TTC549 (cell line): Measurements from ENCODE around the gene GGT6.

Experiments
- FAIRE-seq: peaks from 2 replicates; lab custom pipeline; 2012; peaks lifted over from hg19 to GRCh38; lab: Jason Lieb, UNC

Gene GGT6

DNA sequence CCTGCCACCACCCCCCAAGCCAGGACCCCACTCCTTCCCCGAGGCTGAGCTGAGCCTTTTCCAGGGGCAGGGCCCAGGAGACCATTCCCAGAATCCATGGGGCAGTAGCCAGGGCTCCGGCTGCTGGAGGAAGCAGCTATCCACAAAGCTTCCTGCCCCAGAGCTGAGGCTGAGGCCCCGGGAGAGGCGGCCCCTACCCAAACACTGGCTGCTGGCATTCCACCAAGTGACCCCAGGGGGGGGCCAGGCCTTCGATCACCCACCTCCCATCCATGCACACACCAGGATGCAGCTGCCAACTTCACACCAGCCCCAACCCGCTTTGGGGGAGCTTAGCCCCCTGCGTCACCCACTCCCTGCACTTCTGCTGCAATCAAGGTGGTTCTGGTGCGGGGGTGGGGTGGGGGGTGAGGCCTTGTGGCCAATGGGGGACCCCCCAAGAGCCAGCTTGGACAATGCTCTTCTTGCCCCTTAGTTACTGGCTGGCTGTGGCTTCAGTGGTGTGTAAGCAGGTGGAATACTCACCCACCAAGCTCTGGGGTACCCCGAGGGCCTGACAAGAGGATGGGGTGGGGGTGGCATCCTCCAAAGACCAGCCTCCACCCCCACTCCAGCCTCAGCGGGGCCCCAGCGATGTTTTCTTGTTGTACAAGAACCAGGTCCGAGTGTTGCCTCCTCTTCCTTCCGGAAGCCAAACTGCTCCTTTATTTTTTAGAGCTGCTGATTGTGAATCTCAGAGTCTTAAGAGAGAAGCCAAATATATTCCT, 22.0 kb downstream of the GGT6 start:
- FAIRE-seq, result no peak

DNA sequence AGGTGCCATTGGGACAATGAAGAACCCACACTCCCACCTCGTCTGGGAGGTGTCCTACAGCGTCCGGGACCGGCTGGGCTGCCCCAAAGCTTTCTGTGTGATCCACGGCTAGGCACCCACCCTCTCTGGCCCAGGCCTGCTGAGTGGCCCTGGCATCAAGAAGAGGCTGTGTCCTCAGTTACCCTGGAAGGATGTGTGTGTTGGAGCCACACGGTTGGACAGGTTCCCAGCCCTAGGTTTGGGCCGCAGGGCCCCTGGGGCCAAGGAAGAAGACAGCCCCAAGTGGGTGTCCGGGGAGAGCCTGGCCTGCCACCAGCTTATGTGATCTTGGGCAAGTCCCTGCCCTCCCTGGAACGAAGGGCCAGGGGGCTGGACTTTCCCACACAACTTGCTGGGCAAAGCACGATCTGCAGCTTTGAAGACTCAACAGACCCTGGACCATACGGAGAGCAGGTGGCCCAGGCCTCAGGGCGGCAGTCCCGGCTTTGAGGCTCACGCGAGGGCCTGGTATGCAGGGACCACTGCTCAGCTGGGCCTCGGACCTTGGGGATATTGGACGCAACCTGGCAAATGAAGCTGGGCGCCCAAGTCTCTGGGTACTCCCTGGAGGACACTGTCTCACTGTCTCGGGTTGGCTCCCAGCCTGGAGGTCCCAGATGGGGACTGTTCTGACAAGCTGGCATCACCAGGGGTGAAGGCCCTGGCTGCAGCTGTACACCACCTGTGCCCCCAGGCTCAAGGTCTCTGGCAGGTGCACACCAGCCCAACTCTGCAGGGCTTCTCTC, 22.7 kb downstream of the GGT6 start:
- no peak for FAIRE-seq

DNA sequence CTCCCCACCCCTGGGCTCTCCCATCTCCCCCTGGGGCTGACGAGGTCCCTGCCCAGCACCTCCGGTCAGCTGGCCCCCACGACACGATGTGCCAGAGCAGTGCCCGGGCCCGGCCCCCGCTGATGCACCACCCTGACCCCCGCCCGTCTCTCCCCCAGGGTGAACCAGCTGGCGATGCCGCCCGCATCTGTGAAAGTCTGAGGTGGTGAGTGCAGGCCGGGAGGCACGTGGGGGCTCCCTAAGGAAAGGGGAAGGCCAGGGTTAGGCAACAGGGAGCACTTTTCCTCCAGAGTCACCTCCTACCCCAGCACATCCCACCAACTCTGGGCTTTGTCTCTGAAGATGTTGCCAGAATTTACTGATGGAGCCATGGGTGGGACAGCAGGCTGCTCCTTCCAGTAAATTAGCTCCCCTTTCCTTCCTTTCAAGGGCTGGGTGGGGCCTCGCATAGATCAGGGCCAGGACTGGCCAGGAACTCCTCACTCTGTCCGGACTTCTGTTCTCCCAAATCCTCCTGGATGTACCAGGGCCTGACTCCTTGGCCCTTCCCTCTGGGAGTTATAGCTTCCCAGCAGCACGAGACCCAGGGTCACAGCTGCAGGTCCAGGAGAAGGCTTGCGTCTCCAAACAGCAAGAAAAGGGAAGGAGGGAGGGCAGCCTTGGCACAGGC, 23.5 kb downstream of the GGT6 start:
- FAIRE-seq, result no peak

DNA sequence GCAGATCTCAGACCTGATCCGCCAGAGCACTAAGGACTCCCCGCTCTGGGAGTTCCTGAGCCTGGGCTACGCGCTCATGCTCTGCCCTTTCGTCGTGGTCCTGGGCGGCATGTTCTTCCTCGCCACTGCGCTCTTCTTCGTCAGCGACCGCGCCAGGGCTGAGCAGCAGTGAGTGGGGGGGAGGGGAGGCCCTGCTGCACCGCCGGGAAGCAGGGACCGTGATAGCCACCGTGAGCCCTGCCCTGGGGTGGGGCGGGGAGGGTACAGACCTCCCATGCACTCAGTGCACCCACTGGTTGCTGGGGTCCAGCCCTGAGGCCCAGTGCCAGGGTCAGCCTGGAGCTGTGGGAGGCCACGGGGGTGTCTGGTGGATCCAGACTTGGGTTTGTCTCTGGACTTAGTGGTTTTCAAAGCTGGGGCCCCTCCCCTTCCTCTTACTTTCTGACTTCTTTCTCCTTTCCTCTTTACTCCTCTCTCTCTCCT, 24.1 kb downstream of the GGT6 start:
- no peak for FAIRE-seq

DNA sequence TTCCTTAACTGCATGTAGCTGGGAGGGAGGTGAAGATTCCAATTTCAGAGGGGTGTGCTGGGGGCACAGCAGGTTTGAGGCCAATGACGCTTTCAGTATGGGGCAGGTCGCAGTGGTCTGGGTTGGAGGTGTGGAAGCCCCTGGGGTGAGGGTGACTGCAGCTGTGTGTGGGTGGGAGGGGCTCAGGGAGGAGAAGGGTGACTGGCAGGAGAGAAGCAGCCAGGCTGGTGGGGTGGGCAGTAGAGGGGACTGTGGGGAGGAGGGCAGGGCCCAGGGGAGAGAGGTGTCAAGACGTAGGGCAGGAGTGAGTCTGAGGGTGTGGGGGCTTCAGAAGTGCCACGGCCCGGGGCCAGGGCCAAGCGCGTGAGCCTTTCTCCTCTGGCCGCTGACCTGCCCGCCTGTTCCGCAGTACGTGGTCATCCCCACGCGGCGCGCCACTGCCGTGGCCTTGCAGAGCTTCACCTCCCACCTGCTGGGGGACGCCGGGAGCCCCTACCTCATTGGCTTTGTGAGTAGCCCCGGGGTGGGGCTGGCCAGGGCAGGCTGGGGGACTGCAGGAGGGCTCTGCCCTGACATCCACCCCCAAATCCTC, 24.6 kb downstream of the GGT6 start:
- FAIRE-seq, result no peak

DNA sequence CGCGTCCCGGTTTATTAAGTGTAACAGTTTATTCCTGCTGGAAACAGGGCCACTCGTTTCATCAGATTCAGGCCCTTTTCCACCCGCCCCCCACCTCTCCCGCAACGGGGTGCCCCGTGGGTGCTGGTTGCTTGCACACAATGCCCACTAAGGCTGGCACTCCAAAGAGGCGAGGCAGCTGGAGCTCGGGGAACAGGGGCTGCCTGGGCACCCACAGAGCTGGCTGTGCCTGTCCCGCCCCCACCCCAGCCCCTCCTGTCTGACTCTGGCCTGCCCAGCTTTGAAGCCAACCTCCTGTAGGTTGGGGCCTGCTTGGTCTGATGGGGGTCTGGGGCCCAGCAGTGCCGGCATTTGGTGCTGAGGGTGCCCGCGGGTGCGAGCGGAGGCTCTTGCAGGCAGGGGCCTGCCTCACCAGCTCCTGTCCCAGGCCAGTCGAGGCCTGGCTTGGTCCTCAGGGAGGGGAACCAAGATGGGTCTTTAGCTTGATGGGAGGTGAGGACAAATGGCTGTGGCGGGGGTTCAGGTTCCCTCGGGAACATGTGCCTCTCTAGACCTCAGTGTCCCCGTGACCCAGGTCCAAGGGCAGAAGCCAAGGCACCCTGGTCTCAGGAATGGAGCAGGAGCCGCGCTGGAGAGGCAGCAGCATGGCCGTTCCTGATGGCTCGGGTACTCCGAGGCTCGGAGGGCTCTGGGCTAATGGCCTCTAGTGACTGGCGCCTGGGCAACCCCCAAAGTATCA, 25.3 kb downstream of the GGT6 start:
- FAIRE-seq, result no peak

DNA sequence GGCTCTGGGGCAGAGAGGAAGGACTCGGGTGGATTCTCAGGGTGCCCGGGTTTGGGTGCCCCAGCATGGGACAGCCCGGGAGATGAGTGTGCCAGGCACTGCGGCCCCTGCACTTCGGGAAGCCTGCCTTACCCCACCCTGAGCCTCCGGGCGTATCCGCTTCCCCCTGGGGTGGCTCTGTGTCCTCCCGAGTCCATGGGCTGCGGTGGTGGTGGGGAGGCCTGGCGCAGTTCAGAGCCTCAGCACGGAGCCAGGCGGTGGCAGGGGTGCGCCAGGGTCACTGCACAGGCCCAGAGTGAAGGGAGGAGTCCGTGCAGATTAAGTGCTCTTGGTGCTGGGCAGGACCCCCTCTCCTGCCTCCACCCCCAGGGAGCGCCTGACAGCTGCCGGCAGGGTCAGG, 25.9 kb downstream of the GGT6 start:
- FAIRE-seq, result no peak

DNA sequence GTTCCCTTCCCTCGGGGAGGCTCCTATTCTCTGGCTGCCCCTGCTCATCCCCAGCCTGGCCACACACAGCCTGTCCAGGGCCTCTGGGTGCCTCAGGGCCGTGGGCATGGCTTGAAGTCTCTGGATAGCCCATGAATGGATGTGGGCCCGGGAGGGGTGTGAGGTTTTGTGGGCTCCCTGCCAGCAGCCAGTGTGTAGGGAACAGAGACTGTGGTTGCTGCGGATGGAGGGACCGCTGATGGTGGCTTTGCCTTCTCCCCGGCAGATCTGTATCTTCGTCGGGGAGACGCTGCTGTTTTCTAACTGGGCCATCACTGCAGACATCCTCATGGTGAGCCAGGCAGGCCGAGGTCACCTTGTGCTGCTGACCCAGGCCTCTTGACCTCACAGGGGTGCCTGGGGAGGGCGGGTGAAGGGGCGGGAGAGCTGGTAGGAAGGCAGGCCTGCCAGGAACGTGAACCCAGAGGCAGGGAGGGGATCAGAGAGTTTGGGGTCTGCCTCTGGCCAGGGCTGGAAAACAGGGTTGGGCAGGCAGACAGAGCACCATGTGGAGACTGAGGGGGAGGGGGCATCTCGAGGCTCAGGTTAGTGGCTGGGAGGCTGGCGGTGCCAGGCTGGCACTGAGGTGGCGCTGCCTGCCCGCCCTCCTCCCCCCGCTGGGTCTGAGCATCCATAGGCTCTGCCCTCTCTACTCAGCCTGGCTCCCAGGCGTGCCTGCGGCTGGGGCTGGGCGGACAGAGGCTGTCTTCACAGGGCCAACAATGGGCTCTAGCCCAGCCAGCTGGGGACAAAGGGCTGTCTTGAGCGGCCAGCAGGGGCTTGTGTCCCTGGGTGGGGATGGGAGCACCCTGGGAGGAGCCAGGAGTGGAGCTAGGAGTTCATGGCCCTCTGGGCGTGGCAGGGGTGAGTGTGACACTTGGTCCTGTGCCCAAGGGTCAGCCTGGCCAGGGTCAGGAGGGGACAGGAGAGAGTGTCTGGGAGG, 26.6 kb downstream of the GGT6 start:
- no peak for FAIRE-seq

DNA sequence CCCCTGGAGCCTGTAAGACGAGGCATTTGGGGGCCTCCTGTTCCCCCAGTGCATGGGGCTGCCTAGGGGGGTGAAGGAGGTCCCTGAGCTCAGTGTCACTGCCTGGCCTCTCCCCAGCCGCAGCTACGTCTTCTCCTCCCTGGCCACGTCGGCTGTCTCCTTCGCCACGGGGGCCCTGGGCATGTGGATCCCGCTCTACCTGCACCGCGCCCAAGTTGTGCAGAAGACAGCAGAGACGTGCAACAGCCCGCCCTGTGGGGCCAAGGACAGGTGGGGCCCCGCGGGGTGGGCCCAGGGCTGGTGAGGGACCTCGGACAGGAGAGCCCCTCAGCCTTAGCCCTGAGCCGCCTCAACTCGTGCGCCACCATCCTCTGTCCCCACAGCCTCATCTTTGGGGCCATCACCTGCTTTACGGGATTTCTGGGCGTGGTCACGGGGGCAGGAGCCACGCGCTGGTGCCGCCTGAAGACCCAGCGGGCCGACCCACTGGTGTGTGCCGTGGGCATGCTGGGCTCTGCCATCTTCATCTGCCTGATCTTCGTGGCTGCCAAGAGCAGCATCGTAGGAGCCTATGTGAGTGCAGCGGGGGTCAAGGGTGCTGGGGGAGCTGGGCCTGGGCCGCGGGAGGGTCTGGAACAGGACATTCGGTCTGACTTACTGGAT, 27.4 kb downstream of the GGT6 start:
- no peak for FAIRE-seq

DNA sequence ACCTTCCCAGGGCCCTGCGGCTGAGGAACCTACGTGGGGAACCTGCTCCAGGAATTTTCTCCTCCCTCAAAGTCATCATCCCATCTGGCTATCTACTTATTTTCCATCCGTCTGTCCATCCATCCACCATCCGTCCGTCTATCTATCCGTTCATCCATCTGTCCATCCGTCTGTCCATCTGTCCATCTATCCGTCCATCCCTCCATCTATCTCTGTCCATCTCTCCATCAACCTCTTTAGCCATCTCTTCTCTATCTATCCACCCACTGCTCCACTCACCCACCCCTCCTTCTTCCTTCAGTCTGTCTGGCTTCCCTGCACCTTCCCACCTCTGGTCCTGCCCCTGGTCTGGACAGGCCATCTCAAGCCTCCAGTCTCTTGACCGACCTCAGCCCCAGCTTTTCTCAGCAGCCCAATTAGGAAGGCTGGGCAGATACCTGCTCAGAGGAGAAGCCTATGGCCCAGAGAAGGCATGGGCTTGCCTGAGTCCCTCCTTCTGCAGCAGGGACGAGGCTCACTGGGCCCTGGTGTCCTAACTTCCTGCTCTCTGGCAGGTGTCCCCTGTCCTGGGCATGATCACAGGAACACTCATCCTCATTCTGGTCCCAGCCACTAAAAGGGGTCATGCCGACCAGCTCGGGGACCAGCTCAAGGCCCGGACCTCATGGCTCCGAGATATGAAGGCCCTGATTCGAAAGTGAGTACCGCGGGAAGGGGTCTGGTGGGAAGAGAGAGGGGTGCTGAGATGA, 28.2 kb downstream of the GGT6 start:
- no peak for FAIRE-seq

DNA sequence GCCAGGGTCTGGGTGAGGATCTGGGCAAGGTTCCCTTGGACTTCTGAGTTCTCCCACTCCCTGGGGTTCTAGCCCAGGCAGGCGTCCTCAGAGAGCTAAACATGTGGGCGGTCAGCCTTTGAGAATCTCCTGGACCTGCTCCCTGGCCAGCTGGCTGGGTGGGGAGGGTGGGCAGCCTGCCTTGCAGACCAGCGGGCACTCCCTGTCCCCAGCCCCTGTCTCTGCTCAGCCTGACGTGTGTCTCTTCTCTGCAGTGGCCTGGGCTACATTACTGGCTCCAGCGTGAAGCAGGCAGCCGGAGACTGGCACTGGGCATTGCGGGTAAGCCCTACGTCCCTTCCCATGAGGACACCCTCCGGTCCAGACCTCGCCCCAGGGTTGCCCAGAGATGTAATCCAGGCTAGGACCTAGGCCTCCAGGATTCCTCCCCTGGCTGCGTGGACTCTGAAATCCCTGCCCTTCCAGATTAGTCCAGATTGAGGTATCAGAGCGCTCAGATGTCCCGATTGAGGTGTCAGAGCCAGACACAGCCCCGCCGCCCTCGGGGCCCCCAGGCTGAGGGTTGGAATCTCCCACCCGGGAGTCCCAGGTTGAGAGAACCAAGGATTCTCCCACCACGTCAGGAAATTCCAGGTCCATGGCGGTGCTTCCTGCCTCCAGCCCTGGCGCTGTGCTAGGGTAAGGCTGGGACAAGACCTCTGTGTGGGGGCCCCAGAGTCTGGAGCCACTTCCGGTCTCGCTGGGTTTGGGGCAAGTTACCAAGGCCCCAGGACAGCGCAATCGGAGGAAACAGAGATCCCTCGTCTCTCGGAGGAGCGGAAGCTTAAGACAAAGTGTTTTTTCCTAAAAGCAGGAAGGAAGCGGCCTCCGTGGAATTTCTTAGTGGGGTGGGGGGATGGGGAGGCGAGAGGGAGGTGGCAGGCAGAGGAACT, 29.3 kb downstream of the GGT6 start:
- FAIRE-seq, result no peak

DNA sequence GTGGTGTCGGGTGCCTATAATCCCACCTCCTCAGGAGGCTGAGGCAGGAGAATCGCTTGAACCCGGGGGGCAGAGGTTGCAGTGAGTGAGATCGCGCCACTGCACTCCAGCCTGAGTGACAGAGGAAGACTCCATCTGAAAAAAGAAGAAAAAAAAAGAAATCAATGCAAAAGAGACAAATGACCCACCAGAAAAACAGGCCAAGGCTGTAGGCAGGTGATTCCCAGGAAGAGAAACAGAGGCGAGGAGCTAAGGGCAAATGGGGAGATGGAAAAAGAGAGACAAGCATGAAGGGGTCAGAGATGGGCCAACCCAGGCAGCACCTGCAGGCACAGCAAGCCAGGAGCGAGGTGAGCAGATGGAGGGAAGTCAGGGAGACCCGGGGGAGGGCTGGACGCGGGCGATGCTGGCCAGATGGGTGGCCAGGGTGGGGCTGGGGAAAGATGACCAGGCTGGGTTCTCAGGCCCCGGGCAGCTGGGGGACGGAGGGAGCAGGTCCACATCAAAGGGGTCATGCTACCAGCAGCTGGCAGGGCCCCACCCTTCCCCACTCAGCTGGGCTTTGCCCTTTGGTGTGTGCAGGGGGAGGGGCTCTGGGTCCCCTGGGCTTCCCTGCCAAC, 30.7 kb downstream of the GGT6 start:
- FAIRE-seq, result no peak

DNA sequence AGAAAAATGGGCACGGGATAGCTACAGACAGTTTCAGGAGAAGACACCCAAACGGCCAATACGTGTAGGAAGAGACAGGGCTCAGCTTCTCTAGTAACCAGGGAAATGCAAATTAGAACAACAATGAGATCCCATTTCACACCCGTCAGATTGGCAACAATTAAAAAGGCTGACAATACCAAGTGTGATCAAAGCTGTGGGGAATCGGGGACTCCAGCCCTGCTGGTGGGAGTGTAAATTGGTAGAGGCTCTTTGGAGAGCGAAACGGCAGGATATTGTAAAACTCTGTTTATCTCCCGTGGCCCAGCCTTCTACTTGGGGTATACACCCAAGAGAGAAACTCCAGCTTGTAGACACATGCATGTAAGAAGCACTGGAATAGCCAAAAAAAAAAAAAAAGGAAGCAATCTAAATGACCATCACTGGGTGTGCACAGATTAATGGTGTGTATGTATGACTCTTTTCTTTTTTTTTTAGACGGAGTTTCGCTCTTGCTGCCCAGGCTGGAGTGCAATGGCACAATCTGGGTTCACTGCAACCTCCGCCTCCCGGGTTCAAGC, 32.7 kb downstream of the GGT6 start:
- no peak for FAIRE-seq

DNA sequence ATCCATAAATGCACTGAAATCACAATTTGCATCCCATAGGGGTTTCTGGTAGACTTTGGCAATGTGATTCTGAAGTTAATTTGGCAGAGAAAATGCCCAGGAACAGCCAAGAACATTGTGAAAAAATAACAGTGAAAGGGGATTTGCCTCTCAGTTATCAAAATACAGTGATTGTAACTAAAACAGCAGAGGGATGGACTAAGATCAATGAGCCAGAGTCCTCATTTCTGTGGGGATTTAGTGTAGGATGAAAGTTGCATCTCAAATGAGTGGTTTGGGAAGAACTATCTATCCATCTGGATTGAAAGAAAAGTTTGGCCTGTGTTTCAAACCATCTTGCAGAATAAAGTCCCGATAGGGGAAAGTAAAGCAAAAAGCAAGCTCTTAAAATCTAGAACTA, 33.2 kb downstream of the GGT6 start:
- FAIRE-seq, result no peak

DNA sequence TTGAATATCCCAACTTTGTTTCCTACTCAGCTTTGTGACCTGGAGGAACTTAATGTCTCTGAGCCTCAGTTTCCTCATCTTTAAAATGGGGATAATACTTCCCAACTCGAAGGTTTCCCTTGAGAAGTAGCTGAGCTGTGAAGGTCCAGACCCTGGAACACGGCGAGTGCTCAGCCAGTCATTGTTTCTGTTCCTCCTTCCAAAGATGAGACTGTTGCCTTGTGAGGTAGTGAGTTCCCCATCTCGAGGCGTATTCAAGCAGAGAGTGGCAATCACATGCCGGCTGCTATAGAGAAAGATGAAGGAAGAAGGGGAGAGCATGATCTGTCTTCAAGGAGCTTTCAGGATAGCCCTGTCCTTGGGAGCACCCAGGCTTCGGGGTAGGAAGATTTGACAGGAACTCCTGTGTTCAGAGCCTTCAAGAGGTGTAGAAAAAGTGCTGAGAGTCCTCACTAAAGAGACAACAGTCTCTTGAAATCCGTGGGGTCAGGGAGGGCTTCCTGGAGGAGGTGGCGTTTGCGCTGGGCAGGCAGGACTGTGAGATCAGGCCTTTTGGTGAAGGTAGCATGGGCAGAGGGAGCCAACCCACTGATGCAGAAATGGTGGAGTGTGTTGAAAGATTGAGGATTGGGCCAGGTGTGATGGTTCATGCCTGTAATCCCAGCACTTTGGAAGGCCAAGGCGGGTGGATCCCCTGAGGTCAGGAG, 34.5 kb downstream of the GGT6 start:
- no peak for FAIRE-seq

DNA sequence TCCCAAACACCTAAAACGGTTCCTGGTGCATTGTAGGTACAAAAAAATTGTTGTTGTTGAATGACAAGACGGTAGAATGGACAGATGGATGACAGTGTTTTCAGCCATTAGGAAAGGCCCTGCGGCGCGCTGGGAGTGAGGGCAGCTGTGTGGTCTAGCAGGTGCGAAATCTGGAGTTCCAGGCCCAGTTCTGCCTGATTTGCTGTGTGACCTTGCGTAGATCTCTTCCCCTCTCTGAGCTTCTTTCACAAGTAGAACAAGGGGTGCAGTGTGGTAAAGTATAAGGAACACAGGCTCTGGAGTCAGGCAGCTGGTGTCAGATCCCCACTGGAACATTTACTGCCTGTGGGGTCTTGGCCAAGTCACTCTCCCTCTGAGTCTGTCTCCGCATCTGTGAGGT, 36.4 kb downstream of the GGT6 start:
- FAIRE-seq, result no peak

DNA sequence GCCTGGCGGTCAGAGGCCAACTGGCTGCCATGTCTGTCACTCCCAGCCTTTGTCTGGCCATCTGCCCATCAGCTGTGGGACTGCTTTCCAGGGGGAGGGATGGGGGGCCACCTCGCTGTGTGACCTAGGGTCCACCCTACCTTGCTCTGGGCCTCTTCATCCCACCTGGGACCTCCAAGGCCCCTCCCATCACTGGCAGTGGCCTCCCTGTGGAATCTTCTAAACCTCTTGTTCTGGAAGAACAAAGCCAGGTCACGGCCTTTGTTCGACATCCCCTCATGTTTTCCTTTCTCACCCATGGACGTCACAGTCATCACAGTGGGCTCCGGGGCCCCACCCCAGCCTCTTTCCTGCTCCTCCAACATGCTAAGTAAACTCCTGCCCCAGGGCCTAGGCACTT, 37.7 kb downstream of the GGT6 start:
- no peak for FAIRE-seq
